Measurements from ENCODE around the gene IDI2.

The IDI2 gene

GRCh38 chr10:976316-976715 lies 49.3 kb downstream of the IDI2 start:
- no peak for DNase-seq

GRCh38 chr10:974785-975074 lies 50.9 kb downstream of the IDI2 start:
- no peak for DNase-seq

- DNase-seq = no peak
Measured at GRCh38 chr10:974038-974784, 51.4 kb downstream of the IDI2 start.

GRCh38 chr10:972763-973162 lies 52.9 kb downstream of the IDI2 start:
- no peak for DNase-seq

DNA sequence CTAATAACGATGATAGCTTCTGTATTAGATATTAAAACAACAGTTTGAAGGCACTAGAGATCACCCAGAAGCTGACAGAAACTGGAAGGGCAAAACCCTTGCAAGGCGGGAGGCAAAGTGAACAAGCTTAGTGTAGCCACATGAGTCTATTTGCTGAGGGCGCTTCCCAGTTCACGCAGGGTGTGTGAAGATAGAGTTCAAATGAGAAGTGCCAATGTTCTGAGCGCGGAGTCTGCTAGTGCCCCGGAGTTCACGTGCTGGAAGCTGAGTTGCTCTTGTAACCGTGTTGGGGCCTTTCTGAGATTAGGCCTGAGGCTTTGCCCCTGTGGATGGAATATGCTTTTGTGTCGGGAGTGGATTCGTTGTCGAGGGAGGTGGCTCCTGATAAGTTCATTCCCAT lies 54.0 kb downstream of the IDI2 start:
- DNase-seq = no peak

- DNase-seq = no peak
Measured at GRCh38 chr10:971150-971542, 54.5 kb downstream of the IDI2 start.

GRCh38 chr10:970311-971149 lies 55.1 kb downstream of the IDI2 start:
- no peak for DNase-seq

- DNase-seq = no peak
Measured at GRCh38 chr10:969473-970150, 56.0 kb downstream of the IDI2 start.
